Measurements from ENCODE around the gene GAB3.
"Not testable (repeated sequence)": the region's sequence is repeated elsewhere in the genome, so short reads cannot be mapped to it uniquely, and the experiment has no call there.

The GAB3 gene

DNA sequence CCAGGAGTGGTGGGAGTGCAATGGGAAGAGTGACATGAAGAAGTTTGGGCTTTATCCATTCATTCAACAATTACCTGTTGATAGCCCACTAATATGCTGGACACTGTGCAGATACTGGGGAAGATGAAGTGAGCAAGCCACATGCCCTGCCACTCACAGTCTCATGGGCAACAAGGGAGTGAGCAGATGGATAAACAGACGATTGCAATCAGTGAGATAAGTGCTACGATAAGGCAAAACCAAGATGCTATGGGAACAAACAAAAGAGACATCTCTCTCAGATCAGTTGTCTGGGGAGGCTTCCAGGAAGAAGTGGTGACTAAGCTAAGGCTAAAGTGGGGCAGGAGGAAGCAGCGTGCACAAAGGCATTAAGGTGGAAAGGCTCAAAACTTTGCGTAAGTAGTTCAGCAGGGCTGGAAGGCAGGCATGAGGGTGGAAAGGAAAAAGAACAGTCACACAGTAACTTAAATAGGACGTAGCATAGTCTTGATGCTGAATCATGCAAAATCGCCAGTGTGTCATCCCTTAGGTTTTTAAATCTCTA is 31.7 kb downstream of the GAB3 start:
- DNase-seq, result no peak

DNA sequence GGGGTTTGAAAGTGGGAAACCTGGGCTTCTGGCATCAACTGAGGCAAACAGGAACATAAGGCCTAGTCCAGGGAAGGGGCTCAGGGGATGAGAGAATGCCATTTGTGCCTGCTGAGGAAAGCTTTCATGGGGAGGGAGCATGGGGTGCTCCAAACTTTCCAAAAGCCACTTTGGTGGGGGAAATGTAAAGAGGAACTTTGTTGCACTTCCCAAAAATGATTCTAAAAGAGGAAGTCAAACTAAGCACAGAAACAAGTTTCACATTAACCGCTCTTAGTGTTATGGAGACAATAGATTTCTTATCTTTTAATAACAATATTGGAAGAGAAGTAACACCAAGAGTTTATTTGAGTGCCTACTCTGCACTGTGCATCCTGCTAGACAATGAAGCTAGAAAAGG is 32.3 kb downstream of the GAB3 start:
- no peak for DNase-seq

DNA sequence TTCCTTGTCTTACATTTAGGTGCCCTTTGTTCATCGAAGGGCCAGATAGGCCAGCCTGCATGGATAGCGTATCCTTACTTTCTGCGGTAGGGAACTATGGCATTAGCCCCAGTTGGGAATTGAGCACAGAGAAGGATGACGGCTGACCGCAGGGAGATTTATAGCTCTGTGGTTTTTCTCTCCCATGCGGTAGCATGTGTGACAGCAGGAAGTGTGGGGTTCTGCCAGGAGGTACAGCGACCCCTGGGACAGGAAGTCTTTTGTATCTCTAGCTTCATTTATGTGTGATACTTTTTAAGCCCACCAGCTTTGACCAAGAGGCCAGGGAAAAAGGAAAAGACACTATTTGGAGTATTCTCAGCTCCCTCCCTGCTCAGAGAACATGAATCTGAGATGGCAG is 33.1 kb downstream of the GAB3 start:
- peak; percentile 27 for DNase-seq

DNA sequence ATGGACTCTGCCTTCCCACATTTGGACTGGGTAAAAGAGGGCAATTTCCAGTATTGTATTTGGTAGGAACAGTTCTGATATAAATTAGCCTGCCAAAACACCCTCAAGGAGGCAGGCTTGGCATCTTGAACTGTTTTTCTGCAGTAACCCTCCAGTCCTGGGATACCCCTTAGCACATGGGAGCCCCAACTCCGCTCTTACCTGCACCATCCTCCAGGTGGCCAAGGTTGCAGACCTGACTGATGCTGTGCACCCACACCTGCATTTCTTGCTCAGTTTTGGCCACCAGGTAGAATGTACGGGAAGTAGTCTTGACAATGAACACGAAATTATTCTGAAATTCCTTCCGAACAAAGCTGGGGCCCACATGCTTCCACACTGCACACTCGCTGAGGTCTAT is 35.1 kb downstream of the GAB3 start:
- no peak for DNase-seq

DNA sequence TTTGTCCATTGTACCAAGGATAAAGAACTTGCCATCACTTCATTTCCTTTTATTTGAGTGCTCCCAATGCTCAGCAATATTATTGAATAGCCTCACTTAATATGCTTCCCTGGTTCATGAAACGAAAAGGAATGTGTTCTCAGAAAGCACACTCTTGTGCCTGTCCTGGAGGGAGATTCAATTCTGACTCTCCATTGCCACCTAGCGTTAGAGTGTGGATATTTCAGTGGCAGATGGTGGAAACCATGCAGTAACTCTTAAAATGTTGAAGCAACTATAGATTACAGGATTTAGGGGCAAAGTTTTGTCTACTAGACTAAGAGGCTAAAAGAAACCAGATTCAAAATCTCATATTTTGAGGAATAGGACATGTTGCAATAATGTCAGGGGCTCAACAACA is 36.0 kb downstream of the GAB3 start:
- peak; percentile 24 for DNase-seq

DNA sequence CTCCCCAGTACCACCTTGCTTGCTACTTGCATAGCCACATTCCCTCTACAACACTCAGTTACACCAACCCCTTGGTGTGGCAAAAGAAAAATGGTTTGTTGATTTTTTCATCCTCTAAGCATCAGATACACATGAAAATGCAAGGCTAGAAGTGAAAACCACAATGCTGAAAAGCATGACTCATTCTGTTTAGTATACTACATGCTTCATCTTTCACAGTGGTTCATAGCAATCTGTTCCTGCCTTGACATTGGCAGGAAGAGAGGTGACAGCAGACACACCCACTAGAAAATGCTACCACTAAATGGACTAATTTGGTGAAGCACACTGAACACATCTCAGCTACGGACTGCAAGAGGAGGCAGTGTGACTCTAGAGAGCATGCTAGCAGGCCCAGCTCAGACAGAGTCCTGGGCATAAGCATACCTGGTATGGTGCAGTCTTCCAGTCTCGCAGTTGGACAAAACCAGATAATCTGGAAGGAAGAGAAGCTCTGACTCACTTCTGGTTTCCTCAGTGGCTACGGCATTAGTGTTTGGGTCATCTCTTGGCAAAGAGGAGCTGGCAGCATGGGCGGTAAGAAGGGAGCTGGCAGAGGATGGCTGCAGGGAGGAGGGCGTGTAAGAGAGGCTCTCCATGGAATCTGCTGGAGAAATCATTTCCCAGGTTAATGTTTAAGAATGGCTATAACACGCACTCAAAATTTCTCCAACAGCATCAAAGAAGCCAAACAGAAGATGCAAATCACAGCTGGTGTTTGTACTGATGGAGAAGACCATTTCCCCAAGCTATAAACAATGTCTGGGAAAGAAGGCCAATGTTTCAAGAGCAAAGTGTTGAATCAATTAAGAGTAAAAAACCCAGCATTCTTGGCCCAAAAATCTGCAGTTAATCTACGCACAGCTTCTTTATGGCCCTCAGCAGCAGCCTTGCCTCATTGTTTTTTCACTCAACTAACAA is 37.8 kb downstream of the GAB3 start:
- no peak for DNase-seq

DNA sequence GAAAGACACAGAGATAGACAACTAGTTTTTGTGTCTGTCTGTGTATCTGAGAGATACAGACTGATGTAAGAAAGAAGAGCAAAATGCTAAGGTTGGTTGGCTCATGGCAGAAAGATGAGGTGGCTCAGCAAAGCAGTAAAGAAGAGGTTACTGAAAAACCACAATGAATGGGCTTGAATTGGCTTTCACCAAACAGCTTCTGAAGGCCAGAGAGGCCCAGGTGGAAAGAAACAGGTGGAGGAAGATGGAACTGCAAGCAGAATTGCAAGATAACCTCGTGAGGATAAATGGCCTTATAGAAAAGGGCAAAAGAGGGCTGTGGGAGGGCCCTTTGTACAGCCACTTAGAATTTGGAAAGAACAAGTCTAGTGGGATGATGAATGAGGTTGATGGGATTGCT is 39.6 kb downstream of the GAB3 start:
- DNase-seq, result no peak

DNA sequence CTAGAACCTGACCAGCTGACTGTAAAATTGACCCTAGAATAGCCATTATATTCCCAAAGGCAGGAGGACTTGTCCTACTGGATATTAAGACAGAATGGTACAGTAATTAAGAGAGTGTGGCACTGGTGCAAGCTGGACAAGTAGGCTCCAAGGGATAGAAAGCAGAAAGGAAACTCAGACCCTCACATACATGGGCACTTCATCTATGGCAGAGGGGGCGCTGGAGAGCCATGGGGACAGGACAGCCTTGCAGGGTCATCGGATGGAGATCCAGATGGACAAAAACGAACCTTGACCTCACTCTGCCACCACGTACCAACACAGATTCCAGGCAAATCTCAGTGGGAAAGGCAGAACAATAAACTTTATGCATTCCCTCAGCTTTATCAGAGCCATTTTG is 40.6 kb downstream of the GAB3 start:
- no peak for DNase-seq

DNA sequence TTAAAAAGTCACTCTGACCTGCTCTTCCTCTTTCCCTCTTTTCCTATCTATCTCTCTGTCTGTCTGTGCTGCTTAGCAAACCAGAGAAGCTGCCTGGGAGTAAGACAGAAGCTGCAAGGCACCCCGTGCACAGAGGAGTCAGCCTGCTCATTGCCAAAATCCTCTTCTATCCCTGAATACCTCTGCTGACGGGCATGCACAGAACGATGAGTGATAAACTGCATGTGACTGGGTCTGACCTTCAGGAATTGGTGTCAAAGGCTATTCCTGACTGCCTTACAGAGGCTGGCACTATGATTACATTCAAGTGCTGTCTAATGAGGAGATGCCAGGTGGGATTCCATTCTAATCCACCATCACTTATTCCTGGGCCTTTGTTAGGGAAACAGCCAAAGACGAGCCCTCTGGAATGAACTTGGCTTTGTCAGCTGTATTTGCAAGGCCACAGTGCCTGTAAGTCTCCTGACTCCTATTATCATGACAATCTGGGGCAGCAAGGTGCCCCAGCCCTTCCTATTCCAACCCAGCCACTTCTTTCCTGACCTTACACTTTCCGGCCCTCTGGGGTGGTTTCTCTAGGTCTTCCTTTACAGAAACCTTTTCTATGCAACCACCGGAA is 52.1 kb downstream of the GAB3 start:
- no peak for DNase-seq

DNA sequence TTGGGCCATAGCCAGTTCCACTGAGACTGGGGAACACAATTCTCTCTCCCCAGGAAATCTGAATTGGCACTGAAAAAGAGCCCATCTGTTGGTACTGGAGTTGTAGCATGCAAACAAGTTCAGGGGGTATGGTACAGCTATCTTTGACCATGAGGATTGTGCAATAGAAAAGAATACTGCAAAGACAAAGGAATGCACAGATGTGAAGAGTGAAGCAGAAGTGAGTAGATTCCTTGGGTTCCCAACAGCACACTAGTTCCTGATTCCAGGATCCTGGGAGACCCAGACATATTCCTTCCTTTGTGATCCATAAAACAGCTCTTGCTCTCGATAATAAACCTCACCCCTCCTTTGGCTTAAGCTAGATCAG is 54.2 kb downstream of the GAB3 start:
- DNase-seq, result no peak

DNA sequence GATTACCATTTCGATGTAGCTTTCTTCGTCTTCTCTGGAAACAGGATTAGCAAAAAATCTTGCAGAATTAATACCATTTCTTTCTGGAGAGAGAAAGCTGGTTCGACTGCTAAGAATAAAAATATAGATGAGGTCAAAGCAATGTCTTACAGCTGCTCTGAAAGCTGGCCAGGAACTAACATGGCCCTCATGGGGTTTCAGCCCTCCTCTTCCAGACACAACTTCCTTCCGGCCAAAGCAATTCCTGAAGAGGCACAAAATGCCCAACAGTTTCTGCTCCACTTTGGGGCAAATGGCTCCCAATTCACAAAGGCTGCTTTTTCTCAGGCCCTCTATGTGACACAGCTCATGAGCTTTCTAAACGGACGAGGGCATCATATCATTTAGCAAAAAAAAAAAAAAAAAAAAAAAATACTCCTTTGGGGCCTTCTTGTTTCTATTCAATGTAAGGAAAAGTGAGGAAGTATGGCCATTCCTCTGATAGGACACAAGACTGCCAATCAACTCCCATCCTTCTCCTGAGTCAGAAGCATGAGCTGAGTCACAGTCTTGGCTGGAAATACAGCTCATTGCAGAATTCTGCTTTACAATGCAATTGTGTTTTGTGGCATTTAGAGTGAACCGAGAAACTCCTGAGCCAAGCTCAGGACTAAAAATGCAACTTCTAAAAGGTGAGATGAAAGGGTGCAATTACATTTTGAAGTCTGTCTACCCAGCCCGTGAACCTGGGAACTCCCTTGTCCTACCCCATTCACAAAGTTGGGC is 54.8 kb downstream of the GAB3 start:
- no peak for DNase-seq

DNA sequence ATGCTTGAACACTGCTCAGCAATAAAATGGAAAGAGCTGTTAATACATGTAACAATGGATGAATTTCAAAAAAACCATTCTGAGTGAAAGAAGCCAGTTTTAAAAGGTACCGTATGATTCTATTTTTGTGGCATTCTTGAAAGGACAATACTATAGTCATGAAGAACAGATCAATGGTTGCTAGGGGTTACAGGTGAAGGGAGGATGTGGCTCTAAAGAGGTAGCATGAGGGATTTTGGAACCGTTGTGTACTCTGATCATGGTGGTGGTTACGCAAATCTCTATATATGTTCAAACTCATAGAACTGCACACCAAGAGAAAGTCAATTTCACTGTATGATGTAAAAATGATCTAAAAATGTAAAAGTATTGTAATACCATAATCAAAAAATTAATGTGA is 57.5 kb downstream of the GAB3 start:
- no peak for DNase-seq

DNA sequence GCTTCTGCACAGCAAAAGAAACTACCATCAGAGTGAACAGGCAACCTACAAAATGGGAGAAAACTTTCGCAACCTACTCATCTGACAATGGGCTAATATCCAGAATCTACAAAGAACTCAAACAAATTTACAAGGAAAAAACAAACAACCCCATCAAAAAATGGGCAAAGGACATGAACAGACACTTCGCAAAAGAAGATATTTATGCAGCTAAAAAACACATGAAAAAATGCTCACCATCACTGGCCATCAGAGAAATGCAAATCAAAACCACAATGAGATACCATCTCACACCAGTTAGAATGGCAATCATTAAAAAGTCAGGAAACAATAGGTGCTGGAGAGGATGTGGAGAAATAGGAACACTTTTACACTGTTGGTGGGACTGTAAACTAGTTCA is 60.4 kb downstream of the GAB3 start:
- not testable (repeated sequence) for DNase-seq

DNA sequence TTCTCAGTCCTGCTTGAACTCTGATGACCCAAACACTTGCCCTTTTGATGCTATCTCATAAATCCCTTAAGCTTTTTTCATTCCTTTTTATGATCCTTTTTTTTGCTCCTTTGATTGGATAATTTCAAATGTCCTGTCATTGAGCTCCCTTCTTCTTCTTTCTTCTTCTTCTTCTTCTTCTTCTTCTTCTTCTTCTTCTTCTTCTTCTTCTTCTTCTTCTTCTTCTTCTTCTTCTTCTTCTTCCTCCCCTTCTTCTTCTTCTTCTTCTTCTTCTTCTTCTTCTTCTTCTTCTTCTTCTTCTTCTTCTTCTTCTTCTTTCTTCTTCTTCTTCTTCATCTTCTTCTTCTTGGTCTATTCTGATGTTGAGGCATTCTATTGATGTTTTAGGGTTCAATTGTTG is 78.8 kb downstream of the GAB3 start:
- not testable (repeated sequence) for DNase-seq

DNA sequence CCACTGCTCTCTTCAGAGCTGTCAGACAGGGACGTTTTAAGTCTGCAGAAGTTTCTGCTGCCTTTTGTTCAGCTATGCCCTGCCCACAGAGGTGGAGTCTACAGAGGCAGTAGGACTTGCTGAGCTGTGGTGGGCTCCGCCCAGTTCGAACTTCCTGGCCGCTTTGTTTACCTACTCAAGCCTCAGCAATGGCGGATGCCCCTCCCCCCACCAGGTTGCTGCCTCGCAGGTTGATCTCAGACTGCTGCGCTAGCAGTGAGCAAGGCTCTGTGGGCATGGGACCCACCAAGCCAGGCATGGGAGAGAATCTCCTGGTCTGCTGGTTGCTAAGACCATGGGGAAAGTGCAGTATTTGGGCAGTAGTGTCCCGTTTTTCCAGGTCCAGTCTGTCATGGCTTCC is 80.0 kb downstream of the GAB3 start:
- not testable (repeated sequence) for DNase-seq

DNA sequence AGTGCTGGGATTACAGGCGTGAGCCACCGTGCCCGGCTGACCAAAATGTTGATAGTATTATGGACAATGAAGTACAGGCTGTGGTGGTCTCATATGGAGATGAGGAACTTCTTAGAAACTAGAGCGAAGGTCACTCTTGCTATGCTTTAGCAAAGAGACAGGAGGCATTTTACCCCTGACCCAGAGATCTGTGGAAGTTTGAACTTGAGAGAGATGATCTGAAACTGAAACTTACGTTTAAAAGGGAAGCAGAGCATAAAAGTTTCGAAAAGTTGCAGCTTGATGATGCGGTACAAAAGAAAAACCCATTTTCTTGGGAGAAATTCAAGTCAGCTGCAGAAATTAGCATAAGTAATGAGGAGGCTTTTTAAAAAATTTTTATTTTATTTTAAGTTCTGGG is 89.0 kb downstream of the GAB3 start:
- no peak for DNase-seq

DNA sequence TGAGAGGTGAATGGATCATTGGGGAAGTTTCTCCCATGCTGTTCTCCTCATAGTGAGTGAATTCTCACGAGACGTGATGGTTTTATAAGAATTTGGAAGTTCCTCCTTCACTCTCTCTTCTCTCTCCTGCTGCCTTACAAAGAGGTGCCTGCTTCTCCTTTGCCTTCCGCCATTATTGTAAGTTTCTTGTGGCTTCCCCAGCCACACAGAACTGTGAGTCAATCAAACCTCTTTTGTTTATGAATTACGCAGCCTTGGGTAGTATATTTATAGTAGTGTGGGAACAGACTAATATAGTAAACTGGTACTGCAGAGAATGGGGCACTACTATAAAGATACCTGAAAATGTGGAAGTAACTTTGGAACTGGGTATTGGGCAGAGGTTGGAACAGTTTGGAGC is 89.7 kb downstream of the GAB3 start:
- no peak for DNase-seq

DNA sequence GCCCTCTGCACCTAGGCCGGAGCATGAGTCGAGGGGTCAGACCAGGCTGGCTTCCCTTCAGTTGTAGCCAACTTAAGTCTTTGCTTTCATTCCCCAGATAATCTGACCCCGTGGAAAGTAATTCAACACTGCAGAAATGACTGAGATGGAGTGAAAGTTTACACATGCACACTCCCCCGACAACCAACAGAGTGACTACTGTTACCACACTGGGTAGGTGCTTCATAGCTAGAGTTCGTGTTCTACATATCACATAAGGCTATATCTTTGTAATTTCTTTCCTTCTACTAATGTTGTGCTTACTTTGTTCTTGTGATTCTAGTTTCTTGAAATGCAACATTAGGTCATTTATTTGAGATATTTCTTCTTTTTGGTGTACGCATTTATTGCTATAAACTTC is 90.3 kb downstream of the GAB3 start:
- no peak for DNase-seq

DNA sequence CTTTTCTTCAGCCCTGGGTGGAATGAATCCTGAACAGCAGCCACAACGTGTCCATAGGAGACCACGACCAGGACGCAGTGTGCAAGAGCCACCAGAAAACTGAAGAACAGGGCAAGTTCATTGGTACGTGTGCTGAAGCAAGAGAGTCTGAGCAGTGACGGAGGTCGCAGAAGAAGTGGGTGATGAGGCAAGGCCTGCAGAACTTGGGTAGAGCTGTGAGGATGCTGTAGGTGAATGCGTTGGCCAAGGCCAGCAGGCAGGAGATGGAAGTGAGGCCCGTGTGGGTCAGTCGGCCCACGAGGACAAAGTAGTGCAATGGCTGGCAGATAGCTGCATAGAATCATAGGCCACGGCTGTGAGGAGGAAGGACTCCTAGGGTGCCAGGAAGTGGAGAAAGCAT is 91.9 kb downstream of the GAB3 start:
- no peak for DNase-seq

DNA sequence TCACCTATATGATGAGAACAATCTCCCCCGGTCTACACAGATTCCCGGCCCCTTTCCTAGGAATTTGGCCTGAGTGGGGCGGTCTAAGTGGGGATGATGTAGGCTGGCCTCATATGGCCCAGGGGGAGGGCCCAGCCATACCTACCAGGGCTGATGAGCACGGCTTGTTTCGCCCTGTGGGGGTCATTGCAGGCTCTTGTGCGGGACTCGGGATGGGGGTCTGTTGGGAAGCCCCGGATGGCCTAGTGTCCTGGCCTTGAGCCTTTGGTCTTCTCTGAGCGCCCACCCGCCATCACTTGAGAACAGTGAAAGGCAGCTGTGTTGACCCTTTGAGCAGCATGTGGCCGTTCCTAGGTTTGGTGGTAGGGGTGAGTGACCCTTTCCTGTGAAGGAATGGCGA is 92.7 kb downstream of the GAB3 start:
- DNase-seq, result no peak

DNA sequence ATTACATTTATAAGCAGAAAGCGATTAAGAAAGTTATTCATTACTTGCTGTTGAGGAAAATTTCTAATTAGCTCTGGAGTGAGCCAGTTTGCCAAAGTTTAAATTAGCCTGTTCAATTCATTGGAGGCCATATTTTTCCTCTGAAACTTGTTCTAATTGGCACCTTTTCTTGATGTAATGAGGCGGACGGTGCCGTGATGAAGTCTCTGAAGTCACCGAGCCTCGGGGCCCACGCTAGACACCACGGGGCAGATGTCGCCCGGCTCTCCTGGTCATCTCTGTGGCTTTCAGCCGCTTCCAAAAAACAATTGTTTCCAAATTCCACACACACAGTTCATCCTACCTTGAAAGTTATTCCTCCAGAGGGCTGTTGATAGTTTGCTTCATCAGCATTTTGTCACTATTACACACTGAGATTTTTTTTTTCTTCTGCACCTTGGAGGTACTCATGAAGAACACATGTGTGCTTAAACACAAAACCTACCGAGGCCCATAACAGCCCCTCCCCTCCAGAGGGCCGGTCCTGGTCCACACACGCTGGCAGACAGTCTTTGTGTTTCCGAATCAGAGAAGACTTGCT is 93.6 kb downstream of the GAB3 start:
- DNase-seq, result no peak

DNA sequence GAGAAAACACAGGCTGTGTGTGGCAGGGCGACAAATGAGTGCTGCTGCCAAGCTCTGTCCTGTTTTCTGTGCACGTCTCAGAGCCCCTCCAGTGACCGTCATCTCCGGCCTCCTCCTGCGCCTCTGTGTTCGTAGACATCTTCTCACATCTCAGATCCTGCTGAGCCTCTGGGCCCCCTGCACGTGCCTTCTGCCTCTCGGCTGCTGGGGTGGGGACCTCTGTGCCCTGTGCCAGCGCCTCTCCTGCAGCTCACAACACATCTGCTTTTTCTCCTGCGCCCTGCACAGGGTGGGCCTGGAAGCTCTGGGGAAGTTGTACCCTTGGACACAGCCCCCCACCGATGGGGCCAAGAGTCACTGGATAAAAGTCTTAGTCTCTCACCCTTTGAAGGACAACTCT is 95.1 kb downstream of the GAB3 start:
- DNase-seq, result no peak

DNA sequence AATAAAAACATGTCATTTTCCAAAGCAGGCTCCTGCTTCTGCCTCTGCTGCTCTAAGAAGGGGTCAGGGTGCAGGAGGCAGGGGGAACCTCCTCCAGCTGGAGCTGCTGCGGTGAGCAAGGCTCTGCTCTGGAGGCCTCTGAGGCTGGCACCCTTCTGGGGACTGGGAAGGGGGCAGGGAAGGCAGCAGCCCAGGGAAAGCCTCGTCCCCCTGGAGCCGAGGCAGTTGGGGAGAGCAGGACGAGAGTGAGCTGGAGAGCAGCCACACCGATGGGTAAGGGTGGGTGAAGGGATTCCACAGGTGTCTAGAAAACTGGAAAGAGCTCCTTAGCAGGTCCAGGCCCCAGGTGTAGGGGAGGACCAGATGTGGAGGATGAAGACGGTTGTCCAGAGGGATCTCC is 95.5 kb downstream of the GAB3 start:
- DNase-seq, result no peak

Measured in KG1 (cell line).